Suppressor macrophage (primary cell): ENCODE results near the gene HNRNPDL.
"Not testable (repeated sequence)": the region's sequence is repeated elsewhere in the genome, so short reads cannot be mapped to it uniquely, and the experiment has no call there.

Experiments used
- DNase-seq, 4 experiments: peaks; one replicate each; pipeline ENCODE4 v3.0.0-alpha.2; 2020 to 2022

HNRNPDL gene

GRCh38 chr4:82432596-82432995 lies 2.3 kb upstream of the HNRNPDL start:
- no peak for DNase-seq

GRCh38 chr4:82431831-82432230 lies 1.6 kb upstream of the HNRNPDL start:
- DNase-seq = no peak

GRCh38 chr4:82430964-82431745 lies 893 bp upstream of the HNRNPDL start:
- peak in 3 of 4 experiments; percentile 7 to 30 (median 15) for DNase-seq

- peak in 1 of 4 experiments; percentile 92 for DNase-seq
Measured at GRCh38 chr4:82429728-82430192, 502 bp downstream of the HNRNPDL start.

- peak; percentile 96 to 99 (median 98) for DNase-seq
Measured at GRCh38 chr4:82428969-82429727, 1.1 kb downstream of the HNRNPDL start.

- DNase-seq = no peak
Measured at GRCh38 chr4:82428526-82428968, 1.7 kb downstream of the HNRNPDL start.

- DNase-seq = no peak
Measured at GRCh38 chr4:82425478-82425877, 4.8 kb downstream of the HNRNPDL start.

- DNase-seq = no peak
Measured at GRCh38 chr4:82423245-82424054, 6.8 kb downstream of the HNRNPDL start.

- DNase-seq = no peak
Measured at GRCh38 chr4:82422616-82423015, 7.6 kb downstream of the HNRNPDL start.

GRCh38 chr4:82421796-82422560 lies 8.3 kb downstream of the HNRNPDL start:
- no peak for DNase-seq

- no peak for DNase-seq
Measured at GRCh38 chr4:82419451-82419850, 10.8 kb downstream of the HNRNPDL start.

- DNase-seq = no peak
Measured at GRCh38 chr4:82415922-82416365, 14.3 kb downstream of the HNRNPDL start.

- DNase-seq = not testable (repeated sequence)
Measured at GRCh38 chr4:82415061-82415460, 15.2 kb downstream of the HNRNPDL start.

GRCh38 chr4:82403725-82404124 lies 26.5 kb downstream of the HNRNPDL start:
- DNase-seq = no peak

GRCh38 chr4:82402196-82402775 lies 28.0 kb downstream of the HNRNPDL start:
- DNase-seq = no peak

GRCh38 chr4:82401600-82401999 lies 28.7 kb downstream of the HNRNPDL start:
- no peak for DNase-seq

- DNase-seq = no peak
Measured at GRCh38 chr4:82398263-82398662, 32.0 kb downstream of the HNRNPDL start.

GRCh38 chr4:82397527-82397926 lies 32.7 kb downstream of the HNRNPDL start:
- no peak for DNase-seq

GRCh38 chr4:82394896-82395295 lies 35.4 kb downstream of the HNRNPDL start:
- no peak for DNase-seq

- DNase-seq = not testable (repeated sequence)
Measured at GRCh38 chr4:82390061-82390460, 40.2 kb downstream of the HNRNPDL start.

GRCh38 chr4:82388405-82388804 lies 41.9 kb downstream of the HNRNPDL start:
- DNase-seq = peak in 1 of 4 experiments; percentile 18
